Esophagus muscularis mucosa (tissue), 4 donors: Measurements from ENCODE around the gene PTAFR. TPM values are rescaled to one million over a fixed set of nuclear protein-coding genes. Genes with fewer than 3 reads are reported as not detected.

Experiments used
- DNase-seq: peaks from one replicate; pipeline ENCODE4 v3.0.0-alpha.2; 2017; ENCODE audit errors: extremely low spot score
- H3K27ac ChIP-seq, 4 donors: fragments of 200-600 bp; sonication (generic); replicated peaks in 1 of 4; 1 replicate in 3 of 4; 2 replicates in 1 of 4; pipeline ENCODE4 v1.5.1; 2016 to 2019; ENCODE audit warnings: mild to moderate bottlenecking in 1 of 4
- H3K27me3 ChIP-seq, 4 donors: fragments of 200-600 bp; sonication (generic); one replicate each; pipeline versions ENCODE4 v1.5.1 to v1.6.0; 2016 to 2019
- H3K36me3 ChIP-seq, 4 donors: fragments of 200-600 bp; sonication (generic); one replicate each; pipeline ENCODE4 v1.5.1; 2016 to 2019
- H3K4me1 ChIP-seq, 4 donors: fragments of 200-600 bp; sonication (generic); one replicate each; pipeline ENCODE4 v1.5.1; 2016 to 2019
- H3K4me3 ChIP-seq, 4 donors: fragments of 200-600 bp; sonication (generic); 1 replicate in 2 of 4; 2 replicates in 2 of 4; pipeline ENCODE4 v1.5.1; 2016 to 2019; ENCODE audit warnings: mild to moderate bottlenecking in 4 of 4, moderate library complexity in 1 of 4
- H3K9me3 ChIP-seq, 4 donors: fragments of 200-600 bp; sonication (generic); 1 replicate in 3 of 4; 2 replicates in 1 of 4; pipeline ENCODE4 v1.5.1; 2016 to 2019
- EP300 ChIP-seq: sonication (generic); formaldehyde crosslinking; IDR thresholded peaks from one replicate; pipeline ENCODE4 v1.6.1; 2017; ENCODE audit warnings: antibody characterized with exemption
- POLR2A ChIP-seq: fragments of 450-650 bp; IDR thresholded peaks from one replicate; pipeline ENCODE4 v1.6.1; 2017; ENCODE audit warnings: antibody characterized with exemption, moderate library complexity, mild to moderate bottlenecking, low read depth
- POLR2AphosphoS5 ChIP-seq, 2 donors: sonication (generic); formaldehyde crosslinking; IDR thresholded peaks; one replicate each; pipeline ENCODE4 v1.6.1; 2017; ENCODE audit warnings: antibody characterized with exemption in 2 of 2
- WGBS: methylation state at CpG from one replicate; pipeline ENCODE4 v1.1.5; 2018; 5-methylcytosine and 5-hydroxymethylcytosine counted together
- intact Hi-C: fragments of 100-400 bp; cut with DNase I; formaldehyde crosslinking; loops from one replicate; pipeline ENCODE4 v1.15.1; 2023
- total RNA-seq, 4 donors: library from RNA; depleted of rRNA; stranded (reverse); fragments of >200 nt; gene quantifications; one replicate each; pipeline versions ENCODE4 v1.1.0 to v1.2.1, GENCODE V29; 2016
- TF ChIP-seq, protein P1 (sequence below), 3 experiments: fragments of 200-600 bp in 2 of 3; fragments of 450-650 bp in 1 of 3; sonication (generic) in 2 of 3; IDR thresholded peaks; one replicate each; pipeline ENCODE4 v1.5.1; 2017 to 2019; ENCODE audit warnings: antibody characterized with exemption in 3 of 3, mild to moderate bottlenecking in 2 of 3, moderate library complexity in 1 of 3

The PTAFR gene
- total RNA-seq, 4 donors from 2014 or later: 4.6 to 8.1 (median 6.8) TPM

DNA sequence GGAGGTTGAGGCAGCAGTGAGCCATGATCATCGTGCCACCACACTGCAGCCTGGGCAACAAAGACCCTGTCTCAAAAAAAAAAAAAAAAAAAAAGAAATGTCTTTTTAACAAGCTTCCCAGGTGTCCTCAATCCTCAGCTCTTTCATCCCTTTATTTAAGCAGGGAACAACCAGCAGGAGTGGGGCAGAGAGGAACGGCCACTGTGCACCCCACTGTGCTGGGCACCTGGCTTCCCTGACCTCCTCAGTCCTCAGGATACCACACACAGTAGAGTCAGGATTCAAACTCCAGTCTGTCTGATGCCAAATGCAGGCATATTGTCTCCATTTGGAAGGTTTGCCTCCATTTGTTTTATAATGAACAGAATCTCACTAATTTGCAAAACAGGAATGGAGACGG is 19.8 kb upstream of the PTAFR start:
- intact Hi-C loops: no loop called here
- TF ChIP-seq, protein P1, sequence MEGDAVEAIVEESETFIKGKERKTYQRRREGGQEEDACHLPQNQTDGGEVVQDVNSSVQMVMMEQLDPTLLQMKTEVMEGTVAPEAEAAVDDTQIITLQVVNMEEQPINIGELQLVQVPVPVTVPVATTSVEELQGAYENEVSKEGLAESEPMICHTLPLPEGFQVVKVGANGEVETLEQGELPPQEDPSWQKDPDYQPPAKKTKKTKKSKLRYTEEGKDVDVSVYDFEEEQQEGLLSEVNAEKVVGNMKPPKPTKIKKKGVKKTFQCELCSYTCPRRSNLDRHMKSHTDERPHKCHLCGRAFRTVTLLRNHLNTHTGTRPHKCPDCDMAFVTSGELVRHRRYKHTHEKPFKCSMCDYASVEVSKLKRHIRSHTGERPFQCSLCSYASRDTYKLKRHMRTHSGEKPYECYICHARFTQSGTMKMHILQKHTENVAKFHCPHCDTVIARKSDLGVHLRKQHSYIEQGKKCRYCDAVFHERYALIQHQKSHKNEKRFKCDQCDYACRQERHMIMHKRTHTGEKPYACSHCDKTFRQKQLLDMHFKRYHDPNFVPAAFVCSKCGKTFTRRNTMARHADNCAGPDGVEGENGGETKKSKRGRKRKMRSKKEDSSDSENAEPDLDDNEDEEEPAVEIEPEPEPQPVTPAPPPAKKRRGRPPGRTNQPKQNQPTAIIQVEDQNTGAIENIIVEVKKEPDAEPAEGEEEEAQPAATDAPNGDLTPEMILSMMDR (IDR thresholded peaks at IDR 0.05): no peak
- no peak for TF ChIP-seq POLR2A
- no peak for TF ChIP-seq EP300
- TF ChIP-seq POLR2AphosphoS5 (IDR thresholded peaks at IDR 0.05): no peak
- Histone ChIP-seq H3K9me3 (no peaks in the 10 kb centered on the region), H3K4me1 (no peaks in the 10 kb centered on the region), H3K27me3 (no peaks in the 10 kb centered on the region), H3K27ac (no peak overlapping the region), H3K4me3 (no peak overlapping the region), H3K36me3 (peaks cover 33 to 50% (median 36%) of the 10 kb centered on the region in 4 donors)
- 83% methylated on average over 3 of the region's 3 CpGs for WGBS
- DNase-seq: no peak

DNA sequence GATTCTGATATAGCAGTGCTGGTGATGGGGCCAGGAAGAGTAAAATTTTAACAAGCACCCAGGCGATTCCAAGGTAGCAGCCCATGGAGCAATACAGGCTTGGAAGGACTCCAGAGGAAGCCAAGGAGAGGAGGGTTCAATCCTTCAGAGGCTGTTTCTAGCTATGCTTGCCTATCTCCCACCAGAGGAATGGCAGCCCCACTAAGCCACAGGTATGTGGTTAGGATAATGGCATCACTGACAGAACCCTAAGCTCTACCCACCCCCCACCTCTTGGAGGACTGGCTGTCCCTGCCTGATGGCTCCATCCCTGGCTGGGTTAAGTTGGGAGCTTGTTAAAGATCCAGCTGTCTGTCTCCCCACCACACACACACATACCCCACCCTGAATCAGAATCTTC is 19.3 kb upstream of the PTAFR start:
- DNase-seq: no peak
- Histone ChIP-seq H3K27ac (no peak overlapping the region), H3K27me3 (no peaks in the 10 kb centered on the region), H3K4me3 (no peak overlapping the region), H3K9me3 (no peaks in the 10 kb centered on the region), H3K36me3 (peaks cover 28 to 45% (median 30%) of the 10 kb centered on the region in 4 donors), H3K4me1 (peaks cover 0 to 3% (median 0%) of the 10 kb centered on the region in 4 donors)
- WGBS: 95% methylated on average over 1 of the region's 1 CpG
- TF ChIP-seq POLR2A: no peak
- TF ChIP-seq EP300: no peak
- TF ChIP-seq, protein P1 (IDR thresholded peaks at IDR 0.05): no peak
- TF ChIP-seq POLR2AphosphoS5 (IDR thresholded peaks at IDR 0.05): no peak
- intact Hi-C loops: no loop called here

GRCh38 chr1:28194326-28195035 is 18.0 kb upstream of the PTAFR start:
- H3K4me1 ChIP-seq: peaks cover 0 to 5% (median 0%) of the 10 kb centered on the region in 4 donors
- TF ChIP-seq POLR2AphosphoS5 (IDR thresholded peaks at IDR 0.05) (no peak), EP300 (no peak), POLR2A (no peak)
- TF ChIP-seq, protein P1 (IDR thresholded peaks at IDR 0.05): no peak
- peaks cover 15 to 32% (median 17%) of the 10 kb centered on the region in 4 donors for H3K36me3 ChIP-seq
- no peak overlapping the region for H3K27ac ChIP-seq
- no peaks in the 10 kb centered on the region for H3K27me3 ChIP-seq
- no peak for DNase-seq
- 70% methylated on average over 6 of the region's 8 CpGs for WGBS
- no peaks in the 10 kb centered on the region for H3K9me3 ChIP-seq
- intact Hi-C loops: no loop called here
- H3K4me3 ChIP-seq: no peak overlapping the region

DNA sequence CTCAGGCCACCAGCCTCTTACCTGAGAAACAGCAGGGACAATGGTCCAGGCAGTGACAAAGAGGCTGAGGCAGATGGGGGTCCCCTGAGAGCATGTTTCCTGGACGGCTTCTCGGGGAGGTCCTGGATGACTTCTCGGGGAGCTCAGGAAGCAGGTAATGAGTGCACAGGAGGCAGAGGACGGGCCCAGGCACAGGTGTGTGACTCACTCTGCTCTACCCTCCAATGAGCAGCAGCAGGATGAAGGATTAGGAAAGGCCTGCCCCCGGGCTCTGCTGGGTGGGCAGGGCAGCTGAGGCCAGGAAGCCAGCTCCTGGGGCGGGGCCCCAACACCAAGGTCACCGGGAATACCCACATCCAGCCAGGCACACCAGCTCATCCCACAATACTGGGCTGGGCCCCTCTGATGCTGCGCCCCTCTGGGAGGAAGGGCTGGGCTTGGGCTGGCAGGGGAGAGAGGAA is 17.2 kb upstream of the PTAFR start:
- intact Hi-C loops: no loop called here
- DNase-seq: no peak
- Histone ChIP-seq H3K36me3 (peaks cover 7 to 24% (median 10%) of the 10 kb centered on the region in 4 donors), H3K27ac (peak overlapping the region in 1 of 4 donors; percentile 30), H3K9me3 (no peaks in the 10 kb centered on the region), H3K4me1 (peaks cover 0 to 5% (median 0%) of the 10 kb centered on the region in 4 donors), H3K27me3 (no peaks in the 10 kb centered on the region), H3K4me3 (no peak overlapping the region)
- 70% methylated on average over 3 of the region's 8 CpGs for WGBS
- TF ChIP-seq EP300: no peak
- TF ChIP-seq POLR2AphosphoS5 (IDR thresholded peaks at IDR 0.05): no peak
- TF ChIP-seq, protein P1 (IDR thresholded peaks at IDR 0.05): no peak
- TF ChIP-seq POLR2A: no peak
